Neural cell (in vitro differentiated cells): ENCODE data around the gene CPSF3. TPM values are rescaled to one million over a fixed set of nuclear protein-coding genes. Genes with fewer than 3 reads are reported as not detected.

Source experiments
- H2AFZ ChIP-seq: fragments of 200-600, 300-800 bp; sonication (generic), shearing (Covaris generic); 2 replicates; pipeline ENCODE4 v1.6.0; 2014; ENCODE audit warnings: low read depth, mild to moderate bottlenecking, antibody characterized with exemption, low read length, moderate library complexity
- H3F3A ChIP-seq: fragments of 200-600 bp; shearing (Covaris generic); 2 replicates; pipeline ENCODE4 v1.6.1; 2016; ENCODE audit warnings: mild to moderate bottlenecking, moderate library complexity, mixed read lengths, antibody characterized with exemption, low read length; ENCODE audit not compliant: insufficient read depth, poor library complexity, severe bottlenecking
- H3K27ac ChIP-seq: fragments of 200-600, 300-800 bp; sonication (generic), shearing (Covaris generic); 2 replicates; pipeline ENCODE4 v1.5.1; 2014; ENCODE audit warnings: mild to moderate bottlenecking, low read length, moderate library complexity
- H3K27me3 ChIP-seq: fragments of 300-800, 200-600 bp; sonication (generic), shearing (Covaris generic); 2 replicates; pipeline ENCODE4 v1.6.0; 2014; ENCODE audit warnings: mild to moderate bottlenecking, low read depth, low read length, moderate library complexity; ENCODE audit not compliant: insufficient read depth
- H3K36me3 ChIP-seq: fragments of 300-800, 200-600 bp; sonication (generic), shearing (Covaris generic); 2 replicates; pipeline ENCODE4 v1.5.1; 2014; ENCODE audit warnings: mild to moderate bottlenecking, antibody characterized with exemption, low read length, moderate library complexity; ENCODE audit not compliant: insufficient read depth
- H3K4me2 ChIP-seq: fragments of 300-800, 200-600 bp; sonication (generic), shearing (Covaris generic); 2 replicates; pipeline ENCODE4 v1.6.0; 2014; ENCODE audit warnings: mild to moderate bottlenecking, low read length
- H3K4me3 ChIP-seq: fragments of 300-800, 200-600 bp; sonication (generic), shearing (Covaris generic); 2 replicates; pipeline ENCODE4 v1.5.1; 2014; ENCODE audit warnings: mild to moderate bottlenecking, low read length, moderate library complexity
- H3K79me2 ChIP-seq: fragments of 200-600 bp; shearing (Covaris generic); replicated peaks from 2 replicates; pipeline ENCODE4 v1.6.0; 2014; ENCODE audit warnings: mild to moderate bottlenecking, low read length, moderate library complexity; ENCODE audit not compliant: insufficient read depth
- H3K9ac ChIP-seq: fragments of 300-800, 200-600 bp; sonication (generic), shearing (Covaris generic); 2 replicates; pipeline ENCODE4 v1.6.1; 2016; ENCODE audit warnings: mild to moderate bottlenecking, low read length, mixed read lengths
- H3K9me2 ChIP-seq: fragments of 200-600 bp; shearing (Covaris generic); 2 replicates; pipeline ENCODE4 v1.6.1; 2016; ENCODE audit warnings: mild to moderate bottlenecking, low read length, mixed read lengths; ENCODE audit not compliant: insufficient read depth
- H3K9me3 ChIP-seq: fragments of 200-600, 300-800 bp; sonication (generic), shearing (Covaris generic); 2 replicates; pipeline ENCODE4 v1.6.1; 2016; ENCODE audit warnings: mild to moderate bottlenecking, mixed run types, low read length, moderate library complexity, mixed read lengths
- H4K20me1 ChIP-seq: fragments of 200-600 bp; shearing (Covaris generic); 2 replicates; pipeline ENCODE4 v1.6.1; 2016; ENCODE audit warnings: mild to moderate bottlenecking, mixed run types; ENCODE audit not compliant: insufficient read depth
- CTCF ChIP-seq: fragments of 450-650 bp; IDR thresholded peaks from 2 replicates; pipeline ENCODE4 v1.5.1; 2014; ENCODE audit warnings: antibody characterized with exemption, mild to moderate bottlenecking, moderate library complexity; ENCODE audit not compliant: poor library complexity, severe bottlenecking
- EP300 ChIP-seq: fragments of 450-650 bp; conservative IDR thresholded peaks from 2 replicates; pipeline ENCODE4 v1.6.1; 2014; ENCODE audit warnings: antibody characterized with exemption, mild to moderate bottlenecking, moderate library complexity; ENCODE audit not compliant: poor library complexity, severe bottlenecking
- EZH2 ChIP-seq: fragments of 200-600, 300-800 bp; shearing (Covaris generic), sonication (generic); IDR thresholded peaks from 2 replicates; pipeline ENCODE4 v1.6.1; 2014; ENCODE audit warnings: antibody characterized with exemption, low read length, borderline replicate concordance, mild to moderate bottlenecking; ENCODE audit not compliant: insufficient read depth, poor library complexity, severe bottlenecking
- MXI1 ChIP-seq: fragments of 450-650 bp; conservative IDR thresholded peaks from 2 replicates; pipeline ENCODE4 v1.6.1; 2014; ENCODE audit warnings: antibody characterized with exemption, mild to moderate bottlenecking; ENCODE audit not compliant: poor library complexity, severe bottlenecking
- POLR2AphosphoS5 ChIP-seq: IDR thresholded peaks from 2 replicates; pipeline ENCODE4 v1.6.1; 2012
- RAD21 ChIP-seq: fragments of 450-650 bp; conservative IDR thresholded peaks from 2 replicates; pipeline ENCODE4 v1.6.1; 2014; ENCODE audit warnings: antibody characterized with exemption, mild to moderate bottlenecking, moderate library complexity
- REST ChIP-seq: IDR thresholded peaks from 2 replicates; pipeline ENCODE4 v1.6.1; 2012; ENCODE audit warnings: borderline replicate concordance
- SMC3 ChIP-seq: fragments of 450-650 bp; conservative IDR thresholded peaks from 2 replicates; pipeline ENCODE4 v1.6.1; 2014; ENCODE audit warnings: antibody characterized with exemption, mild to moderate bottlenecking, moderate library complexity; ENCODE audit not compliant: poor library complexity
- TAF1 ChIP-seq: IDR thresholded peaks from 2 replicates; pipeline ENCODE4 v1.6.1; 2012; ENCODE audit warnings: low read depth
- polyA plus RNA-seq: library from polyadenylated mRNA; depleted of rRNA; stranded (reverse); fragments of >200 nt; gene quantifications from 2 replicates; pipeline ENCODE4 v1.2.3, GENCODE V29; 2014

Gene CPSF3
- polyA plus RNA-seq, 1 donor from 2014 or later = 56.0 TPM

GRCh38 chr2:9462886-9463697 lies 39.6 kb downstream of the CPSF3 start:
- H3K9me3 ChIP-seq = no peaks in the 10 kb centered on the region
- no peaks in the 10 kb centered on the region for H4K20me1 ChIP-seq
- no peaks in the 10 kb centered on the region for H3K79me2 ChIP-seq
- H3K4me2 ChIP-seq = no peak overlapping the region
- no peaks in the 10 kb centered on the region for H3K9me2 ChIP-seq
- no peaks in the 10 kb centered on the region for H3F3A ChIP-seq
- TF ChIP-seq SMC3 (no peak), TAF1 (no peak), RAD21 (no peak), EZH2 (no peak), EP300 (no peak), MXI1 (no peak), REST (no peak), CTCF (no peak), POLR2AphosphoS5 (no peak)
- no peaks in the 10 kb centered on the region for H3K27me3 ChIP-seq
- no peaks in the 10 kb centered on the region for H3K36me3 ChIP-seq
- H3K4me3 ChIP-seq = no peak overlapping the region
- no peak overlapping the region for H2AFZ ChIP-seq
- peak overlapping the region; percentile 15 for H3K27ac ChIP-seq
- no peak overlapping the region for H3K9ac ChIP-seq

DNA sequence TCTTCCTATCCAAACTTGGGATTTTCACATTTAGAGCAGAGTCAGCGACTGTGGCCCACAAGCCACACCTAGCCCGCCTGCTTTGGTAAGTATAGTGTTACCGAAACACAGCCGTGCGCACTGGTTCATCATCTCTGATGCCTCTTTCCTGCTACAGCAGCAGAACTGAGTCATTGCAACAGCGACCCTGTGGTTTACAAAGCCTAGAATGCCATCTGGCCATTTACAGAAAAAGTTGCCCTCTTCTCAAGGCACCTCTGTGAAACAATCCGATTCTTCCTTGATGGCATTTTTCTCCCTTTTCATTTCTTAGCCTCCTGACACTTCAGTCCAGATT lies 40.2 kb downstream of the CPSF3 start:
- H2AFZ ChIP-seq = no peak overlapping the region
- H3F3A ChIP-seq = no peaks in the 10 kb centered on the region
- no peak overlapping the region for H3K4me3 ChIP-seq
- no peak overlapping the region for H3K9ac ChIP-seq
- H3K4me2 ChIP-seq = no peak overlapping the region
- no peaks in the 10 kb centered on the region for H3K9me3 ChIP-seq
- no peaks in the 10 kb centered on the region for H3K36me3 ChIP-seq
- no peak overlapping the region for H3K27ac ChIP-seq
- TF ChIP-seq POLR2AphosphoS5 (no peak), EZH2 (no peak), SMC3 (no peak), TAF1 (no peak), CTCF (no peak), EP300 (no peak), MXI1 (no peak), RAD21 (no peak), REST (no peak)
- H3K9me2 ChIP-seq = no peaks in the 10 kb centered on the region
- no peaks in the 10 kb centered on the region for H3K27me3 ChIP-seq
- no peaks in the 10 kb centered on the region for H4K20me1 ChIP-seq
- no peaks in the 10 kb centered on the region for H3K79me2 ChIP-seq
